GM12878 (cell line): ENCODE measurements around the gene BRF1.

Source experiments
- ESRRA ChIP-seq: IDR thresholded peaks from 2 replicates; pipeline ENCODE4 v1.6.1; 2012; ENCODE audit warnings: mild to moderate bottlenecking, low read length, improper control_type of control experiment
- NR2F1 ChIP-seq: fragments of 450-650 bp; conservative IDR thresholded peaks from 2 replicates; pipeline ENCODE4 v1.6.1; 2017; ENCODE audit warnings: mild to moderate bottlenecking

DNA sequence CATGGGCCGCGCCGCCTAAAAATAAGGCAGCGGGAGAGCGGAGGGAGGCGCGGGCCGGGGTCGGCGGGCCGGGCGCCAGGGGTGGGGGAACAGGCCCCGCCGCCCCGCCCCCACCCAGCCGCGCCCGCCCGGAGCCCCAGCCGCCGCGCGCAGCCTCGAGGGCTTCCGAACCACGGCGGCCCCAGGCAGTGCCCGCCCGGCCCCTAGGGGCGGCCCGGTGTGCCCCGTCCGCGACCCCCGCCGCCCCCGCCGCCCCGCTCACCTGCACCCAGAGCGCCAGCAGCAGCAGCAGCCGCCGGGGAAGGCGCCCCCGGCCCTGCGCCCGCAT lies 132.7 kb downstream of the BRF1 start:
- TF ChIP-seq ESRRA (no peak), NR2F1 (no peak)
